Thoracic aorta (tissue), 2 donors: Measurements from ENCODE around the gene BSPH1. TPM values are rescaled to one million over a fixed set of nuclear protein-coding genes. Genes with fewer than 3 reads are reported as not detected.
"Not testable (repeated sequence)": the region's sequence is repeated elsewhere in the genome, so short reads cannot be mapped to it uniquely, and the experiment has no call there.

ENCODE experiments used
- ATAC-seq: fragments of 150-250 bp; one replicate; pipeline ENCODE4 v1.8.0; 2017; ENCODE audit warnings: low read depth; ENCODE audit not compliant: insufficient number of reproducible peaks, low FRiP score
- DNase-seq: peaks from one replicate; pipeline ENCODE4 v3.0.0-alpha.2; 2020; ENCODE audit warnings: low spot score
- H3K27ac ChIP-seq, 2 donors: fragments of 200-600 bp; sonication (generic); 1 replicate in 1 of 2; 2 replicates in 1 of 2; pipeline ENCODE4 v1.5.1; 2016; ENCODE audit warnings: mild to moderate bottlenecking in 2 of 2, moderate library complexity in 2 of 2
- H3K27me3 ChIP-seq: fragments of 200-600 bp; sonication (generic); replicated peaks from 2 replicates; pipeline ENCODE4 v1.6.0; 2016; ENCODE audit warnings: mild to moderate bottlenecking; ENCODE audit not compliant: insufficient read depth
- H3K36me3 ChIP-seq: fragments of 200-600 bp; sonication (generic); one replicate; pipeline ENCODE4 v1.5.1; 2016
- H3K4me1 ChIP-seq, 2 donors: fragments of 200-600 bp; sonication (generic); 1 replicate in 1 of 2; 2 replicates in 1 of 2; pipeline versions ENCODE4 v1.5.1 to v1.6.0; 2016; ENCODE audit warnings: low read depth in 2 of 2, mild to moderate bottlenecking in 1 of 2; ENCODE audit not compliant: control insufficient read depth in 1 of 2
- H3K4me3 ChIP-seq: fragments of 200-600 bp; sonication (generic); 2 replicates; pipeline ENCODE4 v1.5.1; 2016; ENCODE audit warnings: mild to moderate bottlenecking
- H3K9me3 ChIP-seq: fragments of 200-600 bp; sonication (generic); 2 replicates; pipeline ENCODE4 v1.5.1; 2016
- CTCF ChIP-seq: fragments of 200-600 bp; sonication (generic); IDR thresholded peaks from one replicate; pipeline ENCODE4 v1.5.1; 2019; ENCODE audit warnings: antibody characterized with exemption
- total RNA-seq, 2 donors: library from RNA; depleted of rRNA; stranded (reverse); fragments of >200 nt; gene quantifications; one replicate each; pipeline versions ENCODE4 v1.1.0 to v1.2.3, GENCODE V29; 2016

BSPH1 gene
- total RNA-seq, 2 donors from 2014 or later: not detected

- Histone ChIP-seq H3K36me3 (no peaks in the 10 kb centered on the region), H3K4me3 (no peak within 1 kb of the TSS), H3K9me3 (no peaks in the 10 kb centered on the region), H3K4me1 (no peaks in the 10 kb centered on the region), H3K27ac (no peak within 1 kb of the TSS), H3K27me3 (no peaks in the 10 kb centered on the region)
- TF ChIP-seq CTCF: no peak
- DNase-seq (no peak), ATAC-seq (no peak)
Measured at GRCh38 chr19:47994209-47994802, 2.3 kb upstream of the BSPH1 start, which contains the start of gene ELSPBP1. Gene ELSPBP1 (plus strand): TSS chr19:47994632. CDS start chr19:48008668, 14,036 bp downstream.

DNA sequence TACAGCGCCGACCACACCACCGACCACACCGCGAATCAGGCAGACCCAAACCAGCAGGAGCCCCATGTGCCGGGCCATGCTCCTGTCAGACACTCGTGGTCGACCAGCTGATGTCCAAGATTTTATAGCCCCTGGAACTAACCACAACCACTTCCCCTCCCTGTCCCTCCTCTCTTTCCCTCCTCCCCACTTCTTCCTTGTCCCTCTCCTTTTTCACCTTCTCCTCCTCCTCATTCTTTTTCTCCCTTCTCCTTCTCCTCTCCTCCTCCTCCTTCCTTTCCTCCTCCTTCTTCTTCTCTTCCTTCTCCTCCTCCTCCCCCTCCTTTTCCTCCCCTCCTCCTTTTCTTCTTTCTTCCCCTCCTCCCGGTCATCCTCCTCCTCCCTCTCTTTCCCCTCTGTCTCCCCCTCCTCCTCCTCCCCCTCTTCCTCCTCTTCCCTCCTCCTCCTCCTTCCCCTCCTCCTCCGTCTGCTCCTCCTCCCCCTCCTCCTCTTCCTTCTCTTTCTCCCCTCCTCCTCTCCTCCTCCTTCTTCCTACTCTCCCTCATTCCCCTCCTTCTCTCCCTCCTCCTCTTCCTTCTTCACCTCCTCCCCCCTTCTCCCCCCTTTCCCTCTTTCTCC lies 670 bp downstream of the BSPH1 start:
- H3K27ac ChIP-seq: no peak overlapping the region
- no peaks in the 10 kb centered on the region for H3K27me3 ChIP-seq
- no peak for TF ChIP-seq CTCF
- H3K4me1 ChIP-seq: no peaks in the 10 kb centered on the region
- no peaks in the 10 kb centered on the region for H3K36me3 ChIP-seq
- no peak overlapping the region for H3K4me3 ChIP-seq
- DNase-seq (no peak), ATAC-seq (no peak)
- H3K9me3 ChIP-seq: no peaks in the 10 kb centered on the region

GRCh38 chr19:47973529-47973928 lies 18.4 kb downstream of the BSPH1 start:
- H3K36me3 ChIP-seq: no peaks in the 10 kb centered on the region
- no peaks in the 10 kb centered on the region for H3K4me1 ChIP-seq
- ATAC-seq (no peak), DNase-seq (no peak)
- H3K27me3 ChIP-seq: no peaks in the 10 kb centered on the region
- H3K9me3 ChIP-seq: no peaks in the 10 kb centered on the region
- no peak overlapping the region for H3K27ac ChIP-seq
- H3K4me3 ChIP-seq: no peak overlapping the region
- no peak for TF ChIP-seq CTCF

- not testable (repeated sequence) for ATAC-seq, DNase-seq, H3K36me3 ChIP-seq, H3K27ac ChIP-seq, H3K27me3 ChIP-seq, H3K9me3 ChIP-seq, H3K4me3 ChIP-seq, H3K4me1 ChIP-seq
Measured at GRCh38 chr19:47955936-47956335, 36.0 kb downstream of the BSPH1 start.

GRCh38 chr19:47952132-47952531 lies 39.8 kb downstream of the BSPH1 start:
- H3K27me3 ChIP-seq, H3K27ac ChIP-seq, ATAC-seq: not testable (repeated sequence)

DNA sequence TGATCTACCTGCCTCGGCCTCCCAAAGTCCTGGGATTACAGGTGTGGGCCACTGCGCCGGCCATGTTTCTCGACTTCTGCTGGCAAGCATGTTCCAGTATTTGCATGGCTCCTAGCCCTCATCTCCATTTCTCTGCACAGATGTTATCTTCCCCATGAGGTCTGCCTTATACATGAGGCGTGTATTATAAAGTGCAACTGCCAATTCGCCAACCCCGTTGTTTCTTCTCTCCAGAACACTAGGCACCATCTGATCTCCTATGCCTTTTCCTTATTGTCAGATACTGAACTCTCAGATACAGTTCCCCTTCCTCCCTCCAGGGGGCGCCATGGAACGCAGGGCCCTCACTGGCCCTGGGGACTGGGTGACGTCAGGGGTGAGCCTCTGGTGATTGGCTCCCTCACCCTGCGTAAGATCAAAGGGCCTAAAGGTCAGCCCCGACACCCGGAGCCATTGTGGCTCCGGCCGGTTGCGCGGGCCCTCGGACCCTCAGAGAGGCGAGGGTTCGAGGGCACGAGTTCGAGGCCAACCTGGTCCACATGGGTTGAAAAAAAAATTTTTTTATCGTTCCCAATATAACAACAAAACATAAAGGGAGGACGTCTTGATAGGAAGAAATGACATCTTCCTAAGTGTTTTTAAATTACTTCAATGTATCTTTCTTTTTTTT lies 42.0 kb downstream of the BSPH1 start:
- not testable (repeated sequence) for H3K9me3 ChIP-seq, DNase-seq, H3K4me3 ChIP-seq, ATAC-seq, H3K27me3 ChIP-seq, H3K4me1 ChIP-seq, H3K36me3 ChIP-seq, H3K27ac ChIP-seq
- TF ChIP-seq CTCF: peak; percentile 29

More at GRCh38 chr19:47952132-47952531, 39.8 kb downstream of the BSPH1 start:
- not testable (repeated sequence) for H3K9me3 ChIP-seq, H3K4me3 ChIP-seq, H3K4me1 ChIP-seq, DNase-seq, H3K36me3 ChIP-seq

GRCh38 chr19:47928581-47928980 lies 63.4 kb downstream of the BSPH1 start:
- not testable (repeated sequence) for H3K27me3 ChIP-seq, DNase-seq, H3K36me3 ChIP-seq, H3K4me1 ChIP-seq, H3K27ac ChIP-seq, H3K4me3 ChIP-seq, H3K9me3 ChIP-seq, ATAC-seq
